Activated CD8-positive, alpha-beta memory T cell treated with anti-CD3 and anti-CD28 coated beads for 48 hours (primary cell): ENCODE results near the gene OPN3.

ENCODE experiments used
- DNase-seq, 3 experiments: peaks; one replicate each; pipeline ENCODE4 v3.0.0-alpha.2; 2020; ENCODE audit warnings: low read depth in 2 of 3, low spot score in 2 of 3

Gene OPN3

DNA sequence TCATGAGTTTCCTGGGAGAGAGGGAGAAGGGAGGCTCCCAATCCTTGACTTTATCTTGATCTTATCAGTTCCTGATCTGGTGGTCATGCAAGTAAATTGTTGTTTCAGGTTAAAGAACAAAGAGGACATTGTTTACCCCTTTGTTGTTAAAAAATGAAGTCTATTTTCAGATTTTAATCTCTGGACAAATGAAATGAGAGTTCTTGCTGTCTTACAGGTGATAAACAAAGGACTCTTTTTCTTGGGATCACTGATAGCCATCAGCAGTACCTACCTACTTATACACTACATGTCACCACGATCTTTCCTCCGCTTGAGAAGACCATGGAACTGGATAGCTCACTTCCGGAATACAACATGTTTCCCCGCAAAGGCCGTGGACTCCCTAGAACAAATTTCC lies 48.4 kb downstream of the OPN3 start:
- no peak for DNase-seq

DNA sequence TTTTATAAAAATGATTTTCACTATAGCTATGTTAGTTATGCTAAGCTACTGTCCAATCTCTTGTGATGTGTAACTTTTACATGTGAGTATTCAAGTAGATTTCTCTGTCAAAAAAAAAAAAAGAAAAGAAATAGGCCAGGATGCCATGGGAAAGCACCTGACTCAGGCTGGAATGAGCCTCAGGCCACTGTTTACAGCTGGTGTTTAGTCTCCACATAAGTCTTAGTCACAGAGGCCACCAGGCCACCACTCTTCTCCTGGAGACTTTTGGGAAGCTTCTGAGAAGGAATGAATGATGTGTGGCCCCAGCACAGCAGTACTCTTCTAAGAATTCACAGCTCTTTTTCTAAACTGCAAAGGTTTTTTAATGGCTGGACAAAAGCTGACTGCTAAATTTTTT lies 48.9 kb downstream of the OPN3 start:
- no peak for DNase-seq

DNA sequence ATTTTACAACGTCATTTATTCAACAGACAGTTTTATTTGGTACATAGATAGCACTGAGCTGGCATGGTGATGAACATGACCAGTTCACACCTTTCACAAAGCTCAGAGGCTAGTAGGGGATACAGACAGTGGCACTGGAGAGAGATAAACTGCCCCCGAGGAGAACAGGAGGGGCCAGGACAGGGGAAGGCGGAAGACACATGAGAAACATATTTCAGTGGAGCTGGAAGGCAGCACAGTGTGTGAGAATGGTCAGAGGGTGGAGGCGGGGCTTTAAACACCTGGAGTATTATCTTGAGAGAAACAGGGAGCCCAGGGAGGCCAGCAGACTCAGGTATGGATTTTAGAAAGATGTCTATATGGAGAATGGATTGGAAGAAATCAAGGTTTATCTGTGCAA lies 49.5 kb downstream of the OPN3 start:
- DNase-seq, result no peak

DNA sequence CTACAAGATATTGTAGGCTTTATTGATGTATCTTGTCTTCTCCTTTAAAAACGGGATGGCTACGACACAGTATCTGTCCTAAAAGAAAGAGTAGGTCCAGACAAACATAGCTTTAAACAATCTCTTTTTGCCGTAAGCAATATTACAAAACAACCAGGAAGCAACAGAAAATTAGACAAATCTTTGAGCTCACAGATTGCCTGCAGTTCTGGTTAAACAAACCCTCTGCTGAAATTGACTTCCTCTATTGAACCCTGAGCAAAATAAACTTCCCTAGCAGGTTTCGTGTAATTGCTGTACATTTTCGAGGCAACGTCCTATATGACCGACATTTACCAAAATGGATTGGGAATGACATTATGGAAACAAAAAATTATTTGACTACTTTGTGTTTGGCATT lies 50.6 kb downstream of the OPN3 start:
- DNase-seq, result no peak

DNA sequence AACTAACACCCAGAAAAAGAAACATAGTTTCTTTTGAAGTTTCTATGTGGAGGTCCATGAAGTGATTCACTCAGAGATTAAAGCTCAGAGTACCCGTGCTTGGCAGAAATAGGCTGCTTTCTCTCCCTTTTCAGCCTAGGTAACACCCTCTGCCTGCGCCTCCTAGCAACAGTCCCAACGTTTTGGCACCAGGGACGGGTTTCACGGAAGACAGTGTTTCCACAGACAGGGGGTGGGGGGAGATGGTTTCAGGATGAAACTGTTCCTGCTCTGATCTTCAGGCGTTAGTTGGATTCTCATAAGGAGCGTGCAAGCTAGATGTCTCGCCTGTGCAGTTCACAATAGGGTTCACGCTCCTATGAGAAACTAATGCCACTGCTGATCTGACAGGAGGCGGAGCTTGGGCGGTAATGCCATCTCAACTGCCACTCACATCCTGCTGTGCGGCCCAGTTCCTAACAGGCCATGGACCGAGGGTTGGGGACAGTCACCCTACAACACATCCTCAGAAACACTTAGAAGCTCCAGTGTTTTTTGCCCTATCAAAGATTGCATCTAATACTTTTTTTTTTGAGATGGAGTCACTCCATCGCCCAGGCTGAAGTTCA lies 53.2 kb downstream of the OPN3 start:
- DNase-seq, result no peak

DNA sequence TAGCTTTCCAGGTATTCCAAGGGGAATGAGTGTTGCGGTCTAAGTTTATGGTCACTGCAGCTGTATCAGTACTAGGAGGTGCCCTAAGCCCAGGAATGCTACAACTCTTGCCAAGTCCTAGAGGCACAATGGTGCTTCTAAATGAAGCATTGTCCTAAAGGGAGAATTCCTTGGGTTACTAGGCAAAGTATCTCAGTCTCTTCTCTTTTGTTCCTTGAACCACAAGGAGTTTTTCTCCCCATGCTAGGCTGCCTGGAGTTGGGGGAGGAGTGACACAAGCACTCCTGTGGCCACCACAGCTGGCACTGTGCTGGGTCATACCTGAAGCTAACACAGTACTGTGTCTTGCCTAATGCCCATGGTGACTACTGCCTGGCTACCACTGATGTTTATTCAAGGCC lies 57.2 kb downstream of the OPN3 start:
- DNase-seq, result no peak

DNA sequence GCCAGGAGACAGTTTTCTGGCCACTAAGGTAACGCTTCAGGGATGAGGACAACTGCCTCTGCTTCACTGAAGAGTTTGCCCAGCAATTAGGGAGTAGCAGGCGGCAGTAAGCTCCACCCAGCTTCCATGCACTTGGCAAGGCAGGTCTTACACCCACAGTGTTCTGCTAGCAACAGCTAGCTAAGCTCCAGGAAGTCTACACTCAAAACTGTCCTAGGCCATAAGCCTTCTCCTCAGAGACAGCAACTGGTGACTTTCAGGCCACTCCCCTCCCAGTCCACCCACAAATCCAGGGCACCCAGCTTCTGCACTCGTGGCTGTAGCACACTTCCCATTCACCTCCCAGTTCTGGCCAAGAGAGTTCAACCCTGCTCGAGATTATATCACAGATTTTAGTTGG lies 60.7 kb downstream of the OPN3 start:
- no peak for DNase-seq

DNA sequence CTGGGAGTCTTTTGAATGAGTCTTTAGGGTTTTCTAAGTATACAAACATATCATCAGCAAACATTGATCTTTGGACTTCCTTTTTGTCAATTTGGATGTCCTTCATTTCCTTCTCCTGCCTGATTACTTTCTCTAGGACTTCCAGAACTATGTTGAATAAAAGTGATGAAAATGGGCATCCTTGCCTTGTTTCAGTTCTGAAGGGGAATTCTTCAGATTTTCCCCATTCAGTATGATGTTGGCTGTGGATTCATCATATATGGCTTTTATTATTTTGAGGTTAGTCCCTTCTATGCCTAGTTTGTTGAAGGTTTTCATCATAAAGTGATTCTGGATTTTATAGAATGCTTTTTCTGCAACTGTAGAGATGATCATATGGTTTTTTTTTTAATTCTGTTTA lies 66.0 kb downstream of the OPN3 start:
- no peak for DNase-seq

DNA sequence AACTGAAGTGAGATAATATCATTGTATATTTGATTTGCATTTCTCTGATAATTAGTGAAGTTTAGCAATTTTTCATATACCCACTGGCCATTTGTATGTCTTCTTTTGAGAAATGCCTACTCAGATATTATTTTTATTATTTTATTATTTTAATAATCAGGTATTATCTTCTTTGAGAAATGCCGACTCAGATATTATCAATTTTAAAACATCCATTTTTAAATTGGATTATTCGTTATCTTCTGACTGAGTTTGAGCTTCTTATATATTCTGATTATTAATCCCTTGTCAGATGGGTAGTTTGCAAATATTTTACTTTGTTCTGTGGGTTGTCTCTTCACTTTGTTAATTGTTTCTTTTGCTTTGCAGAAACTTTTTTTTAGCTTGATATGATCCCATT lies 70.3 kb downstream of the OPN3 start:
- no peak for DNase-seq

DNA sequence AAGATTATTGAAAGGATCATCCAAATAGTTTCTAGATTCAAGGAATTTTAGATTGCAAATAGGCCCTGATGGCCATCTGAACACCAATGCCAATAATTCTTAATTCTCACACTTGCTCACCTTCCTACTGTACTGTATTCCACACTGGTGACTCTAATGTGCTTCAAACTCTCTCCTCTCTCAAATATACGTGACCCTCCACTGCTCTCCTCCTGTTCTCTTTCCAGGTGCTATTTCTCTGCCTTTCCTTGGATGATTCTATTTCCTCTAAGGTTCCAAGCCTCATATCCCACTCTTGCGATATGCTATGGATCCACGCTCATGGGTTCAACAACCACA lies 79.4 kb downstream of the OPN3 start:
- DNase-seq, result no peak

DNA sequence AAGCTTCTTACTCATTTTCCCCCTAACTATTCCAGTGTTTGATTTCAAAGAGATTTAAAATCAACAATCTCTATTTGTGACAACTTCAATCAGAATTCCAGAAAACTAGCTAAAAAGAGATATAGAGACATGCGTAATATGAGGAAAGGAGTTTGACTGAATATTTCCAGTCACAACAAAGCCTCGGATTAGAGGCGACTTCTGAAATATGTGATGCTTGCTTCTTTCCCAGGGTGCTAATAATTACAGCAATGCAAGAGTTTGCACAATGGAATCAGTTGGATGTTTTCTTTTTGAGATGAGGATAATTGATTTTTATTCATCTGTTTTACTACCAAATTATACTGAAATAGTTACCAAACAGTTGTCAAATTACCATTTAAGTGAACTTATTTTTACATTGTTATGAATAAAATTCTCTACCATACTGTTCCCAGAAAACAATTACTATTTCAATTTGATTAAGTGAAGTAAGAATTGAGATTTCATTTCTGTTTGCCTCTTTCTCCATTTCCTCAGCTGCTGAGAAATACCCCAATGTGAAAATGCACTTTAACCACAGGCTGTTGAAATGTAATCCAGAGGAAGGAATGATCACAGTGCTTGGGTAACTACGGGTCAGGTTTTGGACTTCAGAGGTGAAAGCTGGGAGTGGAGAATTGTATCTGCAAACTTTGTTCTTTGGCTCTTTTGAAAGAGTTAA lies 79.9 kb downstream of the OPN3 start:
- DNase-seq, result no peak

DNA sequence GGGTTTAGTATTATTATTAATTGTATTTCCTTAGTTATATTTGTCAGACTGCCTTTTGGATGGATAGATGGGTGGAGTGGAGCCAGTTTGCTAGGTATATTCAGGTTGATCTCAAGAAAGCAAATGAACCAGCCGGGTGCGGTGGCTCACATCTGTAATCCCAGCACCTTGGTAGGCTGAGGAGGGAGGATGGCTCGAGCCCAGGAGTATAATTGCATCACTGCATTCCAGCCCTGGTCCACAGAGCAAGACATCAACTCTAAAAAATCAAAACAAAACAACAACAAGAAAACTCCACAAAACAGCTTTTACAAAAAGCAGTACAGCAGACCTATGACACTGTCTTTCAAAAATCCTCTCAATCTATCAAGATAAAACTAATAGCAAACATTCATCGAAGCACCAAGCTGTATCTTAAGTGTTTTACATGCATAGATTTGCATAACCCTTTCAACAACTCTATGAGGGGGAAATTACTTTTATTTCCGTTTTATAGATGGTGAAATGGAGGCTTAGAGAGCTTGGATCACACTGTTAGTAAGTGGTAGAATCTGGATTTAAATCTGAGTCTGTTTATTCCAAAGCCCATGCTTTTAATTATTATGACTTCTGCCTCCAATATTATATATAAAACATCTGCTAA lies 82.5 kb downstream of the OPN3 start:
- no peak for DNase-seq

DNA sequence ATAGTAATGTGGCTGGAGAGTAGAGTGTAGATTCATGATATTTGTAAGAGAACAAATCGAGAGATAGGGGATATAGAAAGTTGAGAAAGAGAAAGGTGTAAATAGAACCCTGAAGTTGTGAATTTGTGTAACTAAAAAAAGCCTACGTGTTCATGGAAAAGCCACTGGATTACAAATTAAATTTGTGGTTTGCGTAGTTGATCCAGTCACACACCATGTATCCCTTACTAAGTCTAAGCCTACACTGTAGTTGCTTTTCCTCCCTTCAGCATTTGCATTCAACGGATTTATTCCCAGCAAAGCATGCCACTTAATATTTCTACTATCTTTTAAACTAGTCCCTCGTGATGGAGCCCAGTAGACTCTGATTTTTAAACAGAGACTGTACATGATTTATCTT lies 83.1 kb downstream of the OPN3 start:
- DNase-seq, result no peak

DNA sequence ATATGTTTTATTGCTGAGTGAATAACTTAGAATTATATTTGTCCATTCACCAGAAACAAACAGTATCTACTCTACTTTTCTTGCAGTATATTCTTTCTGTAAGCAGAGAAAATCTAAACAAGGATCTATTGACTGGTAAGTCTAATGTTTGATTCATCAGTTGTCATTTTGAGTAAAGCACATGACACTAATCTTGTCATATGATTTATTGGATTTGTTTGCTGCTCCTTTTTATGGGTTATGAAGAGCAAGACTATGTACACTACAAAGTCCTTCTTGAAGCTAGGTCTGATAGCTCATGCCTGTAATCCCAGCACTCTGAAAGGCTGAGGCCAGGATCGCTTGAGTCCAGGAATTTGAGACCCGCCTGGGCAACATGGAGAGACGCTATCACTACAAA lies 84.6 kb downstream of the OPN3 start:
- no peak for DNase-seq

DNA sequence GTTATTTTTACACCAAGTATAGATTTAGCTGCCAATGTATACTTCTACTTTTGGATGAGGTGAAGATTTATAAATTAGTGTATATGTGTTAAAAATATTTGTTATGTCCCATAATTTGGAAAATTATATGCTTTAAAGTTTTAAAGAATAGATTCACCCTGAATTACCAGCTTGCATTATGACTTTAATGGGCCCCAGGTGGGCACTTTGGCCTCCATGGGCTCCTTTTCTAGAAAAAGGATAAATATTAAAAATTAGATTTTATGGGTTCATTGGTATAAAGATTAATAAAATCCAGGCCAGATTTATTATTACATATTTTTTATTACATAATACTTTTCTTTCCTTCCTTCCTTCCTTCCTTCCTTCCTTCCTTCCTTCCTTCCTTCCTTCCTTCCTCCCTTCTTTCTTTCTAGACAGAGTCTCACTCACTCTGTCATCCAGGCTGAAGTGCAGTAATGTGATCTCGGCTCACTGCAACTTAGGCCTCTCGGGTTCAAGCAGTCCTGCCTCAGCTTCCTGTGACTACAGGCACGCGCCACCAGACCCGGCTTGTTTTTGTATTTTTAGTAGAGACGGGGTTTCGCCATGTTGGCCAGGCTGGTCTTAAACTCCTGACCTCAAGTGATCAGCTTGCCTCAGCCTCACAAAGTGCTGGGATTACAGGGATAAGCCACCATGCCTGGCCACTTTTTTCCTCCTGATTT lies 86.1 kb downstream of the OPN3 start:
- DNase-seq, result no peak

DNA sequence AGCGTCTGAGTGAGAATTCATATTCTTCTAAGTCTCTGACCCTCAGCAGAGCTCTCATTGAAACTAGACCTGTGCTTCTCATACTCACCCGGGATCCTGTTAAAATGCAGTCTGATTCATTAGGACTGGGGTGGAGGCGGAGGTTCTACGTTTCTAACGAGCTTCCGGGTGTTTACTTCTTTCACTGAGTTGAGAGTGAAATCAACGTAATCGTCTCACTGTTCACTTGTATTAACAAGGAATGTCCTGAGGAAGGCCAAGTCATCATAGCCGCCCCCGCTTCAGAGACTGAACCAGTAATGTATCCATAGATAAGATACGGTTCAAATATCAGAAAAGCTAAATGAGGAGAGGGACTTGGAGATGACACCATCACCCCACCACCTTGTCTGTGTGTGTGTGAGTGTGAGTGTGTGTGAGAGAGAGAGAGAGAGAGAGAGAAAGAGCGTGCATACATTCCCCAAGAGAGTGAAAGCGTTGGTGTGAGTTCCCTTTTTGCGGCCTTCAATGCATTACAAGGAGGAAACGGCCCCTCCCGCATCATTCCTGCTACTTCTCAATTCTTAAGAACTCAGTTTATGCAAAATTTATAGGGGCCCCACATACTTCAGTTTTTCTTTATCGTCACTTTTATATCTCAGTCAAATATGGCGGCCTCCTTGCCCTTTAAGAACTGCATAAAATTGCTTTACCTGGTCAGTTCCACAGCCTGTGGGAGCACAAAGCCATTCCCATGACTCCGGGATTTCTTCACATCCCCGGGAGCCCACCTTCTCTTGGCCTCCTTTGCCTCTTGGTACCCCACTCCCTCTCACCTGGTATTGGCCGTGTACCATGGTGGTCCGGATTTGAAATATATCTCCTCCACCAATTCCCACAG lies 88.2 kb downstream of the OPN3 start:
- DNase-seq, result no peak

DNA sequence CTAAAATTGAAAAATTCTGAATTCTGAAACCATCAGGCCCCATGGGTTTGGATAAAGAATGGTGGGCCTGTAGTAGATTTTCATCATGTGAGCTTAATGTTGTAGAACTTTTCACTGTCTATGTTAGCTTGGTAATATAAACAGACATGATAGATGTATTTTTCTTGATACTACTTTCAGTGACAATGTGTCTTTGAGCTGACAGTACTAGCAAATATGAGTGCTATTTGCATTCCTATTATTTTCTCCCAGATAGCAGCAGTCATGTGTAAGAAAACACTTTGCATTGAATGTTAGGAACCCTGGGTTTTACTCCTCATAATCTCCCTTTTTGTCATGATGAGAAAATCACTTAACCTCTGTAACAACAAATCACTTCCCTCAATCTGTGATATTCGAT lies 89.9 kb downstream of the OPN3 start:
- DNase-seq, result no peak

DNA sequence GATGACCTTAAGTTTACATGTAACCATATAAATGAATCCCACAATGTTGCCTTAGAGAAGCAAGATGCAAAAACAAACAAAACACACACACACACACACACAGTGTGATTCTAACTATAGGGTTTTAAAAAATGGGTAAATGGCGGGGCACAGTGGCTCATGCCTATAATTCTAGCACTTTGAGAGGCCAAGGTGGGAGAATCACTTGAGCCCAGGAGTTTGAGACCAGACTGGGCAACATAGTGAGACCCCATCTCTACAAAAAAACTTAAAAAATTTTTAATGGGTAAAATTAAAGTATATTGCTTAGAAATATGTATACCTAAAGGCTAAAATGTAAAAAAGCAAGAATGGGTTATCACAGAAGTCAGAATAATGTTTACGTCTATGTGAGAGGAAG lies 92.2 kb downstream of the OPN3 start:
- DNase-seq, result no peak
